AG04450 (cell line): ENCODE data around the gene EML6. TPM values are rescaled to one million over a fixed set of nuclear protein-coding genes. Genes with fewer than 3 reads are reported as not detected.

Experiments
- CTCF ChIA-PET: fragments of 300-600, 350-600 bp; formaldehyde crosslinking; extraction: SDS; loops from one replicate; lab custom pipeline; 2022; ENCODE audit warnings: antibody characterized with exemption, inconsistent platforms; lab: Charles Lee
- POLR2A ChIA-PET: fragments of 350-600 bp; formaldehyde crosslinking; extraction: SDS; loops from one replicate; lab custom pipeline; 2021; ENCODE audit warnings: antibody characterized with exemption, inconsistent platforms; lab: Yijun Ruan, JAX
- DNase-seq: peaks from one replicate; pipeline ENCODE4 v3.0.0-alpha.2; 2011; ENCODE audit warnings: low read depth, low spot score
- H3K27ac ChIP-seq: one replicate; pipeline ENCODE4 v1.5.1; 2012; ENCODE audit warnings: low read depth, low read length, control low read depth
- H3K27me3 ChIP-seq: one replicate; pipeline ENCODE4 v1.6.0; 2012; ENCODE audit warnings: low read length; ENCODE audit not compliant: control insufficient read depth, insufficient read depth
- H3K4me3 ChIP-seq: 2 replicates; pipeline ENCODE4 v1.5.1; 2011; ENCODE audit warnings: mild to moderate bottlenecking, low read depth, low read length, control low read depth
- H3K9me3 ChIP-seq: 2 replicates; pipeline ENCODE4 v1.5.1; 2012; ENCODE audit warnings: low read length; ENCODE audit not compliant: control insufficient read depth, insufficient read depth
- polyA plus RNA-seq: library from polyadenylated mRNA; depleted of rRNA; stranded (reverse); fragments of >200 nt; gene quantifications from 2 replicates; pipeline ENCODE4 v1.2.3, GENCODE V29; 2011
- TF ChIP-seq, protein P1 (sequence below): IDR thresholded peaks from 2 replicates; pipeline ENCODE4 v1.5.1; 2011; ENCODE audit warnings: low read depth, low read length, control low read depth, inconsistent platforms

The EML6 gene
- polyA plus RNA-seq, 1 experiment, result 0.30 TPM

DNA sequence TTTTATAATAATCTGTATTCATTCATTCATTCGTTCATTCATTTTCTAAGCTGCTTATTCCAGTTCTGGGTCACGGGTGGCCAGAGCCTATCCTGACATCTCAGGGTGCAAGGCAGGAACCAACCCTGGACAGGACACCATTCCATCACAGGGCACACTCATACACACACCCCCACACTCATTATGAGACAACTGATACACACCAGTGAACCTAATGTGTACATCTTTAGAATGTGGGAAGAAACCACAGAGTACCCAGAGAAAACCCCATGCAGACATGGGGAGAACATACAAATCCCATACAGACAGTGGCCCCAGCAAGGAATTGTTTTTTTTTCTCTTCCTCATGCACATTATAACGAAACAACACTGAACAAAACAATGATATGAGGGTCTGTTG lies 272.1 kb downstream of the EML6 start:
- H3K27ac ChIP-seq, result no peak overlapping the region
- ChIA-PET POLR2A (no interaction called here), CTCF (interaction anchor here (0.7 to 2.0 kb wide), 4 partner anchors 16 to 173 kb away, joined by 3 to 6 read pairs (median 4); no protein-coding TSS in a partner anchor)
- H3K4me3 ChIP-seq, result no peak overlapping the region
- H3K9me3 ChIP-seq, result no peaks in the 10 kb centered on the region
- no peaks in the 10 kb centered on the region for H3K27me3 ChIP-seq
- DNase-seq, result no peak
- TF ChIP-seq, protein P1, sequence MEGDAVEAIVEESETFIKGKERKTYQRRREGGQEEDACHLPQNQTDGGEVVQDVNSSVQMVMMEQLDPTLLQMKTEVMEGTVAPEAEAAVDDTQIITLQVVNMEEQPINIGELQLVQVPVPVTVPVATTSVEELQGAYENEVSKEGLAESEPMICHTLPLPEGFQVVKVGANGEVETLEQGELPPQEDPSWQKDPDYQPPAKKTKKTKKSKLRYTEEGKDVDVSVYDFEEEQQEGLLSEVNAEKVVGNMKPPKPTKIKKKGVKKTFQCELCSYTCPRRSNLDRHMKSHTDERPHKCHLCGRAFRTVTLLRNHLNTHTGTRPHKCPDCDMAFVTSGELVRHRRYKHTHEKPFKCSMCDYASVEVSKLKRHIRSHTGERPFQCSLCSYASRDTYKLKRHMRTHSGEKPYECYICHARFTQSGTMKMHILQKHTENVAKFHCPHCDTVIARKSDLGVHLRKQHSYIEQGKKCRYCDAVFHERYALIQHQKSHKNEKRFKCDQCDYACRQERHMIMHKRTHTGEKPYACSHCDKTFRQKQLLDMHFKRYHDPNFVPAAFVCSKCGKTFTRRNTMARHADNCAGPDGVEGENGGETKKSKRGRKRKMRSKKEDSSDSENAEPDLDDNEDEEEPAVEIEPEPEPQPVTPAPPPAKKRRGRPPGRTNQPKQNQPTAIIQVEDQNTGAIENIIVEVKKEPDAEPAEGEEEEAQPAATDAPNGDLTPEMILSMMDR, result no peak

DNA sequence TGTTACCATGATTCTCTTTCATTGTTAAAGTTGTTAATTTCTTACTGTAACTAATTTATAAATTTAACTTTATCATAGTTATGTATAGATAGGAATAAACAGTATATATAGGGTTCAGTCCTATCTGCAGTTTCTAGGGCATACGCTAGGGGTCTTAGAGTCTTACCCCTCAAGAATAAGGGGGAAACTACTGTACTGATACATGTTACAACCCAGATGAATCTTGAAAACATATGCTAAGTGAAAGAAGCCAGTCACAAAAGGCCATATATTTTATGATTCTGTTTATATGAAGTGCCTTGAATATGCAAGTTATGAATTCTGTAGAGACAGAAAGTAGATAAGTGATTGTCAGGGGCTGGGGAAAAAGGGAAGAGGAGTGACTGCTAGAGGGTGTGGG lies 274.4 kb downstream of the EML6 start:
- TF ChIP-seq, protein P1, result peak; percentile 16; the same call in 1 of the 2 replicates
- no peak overlapping the region for H3K27ac ChIP-seq
- no peak for DNase-seq
- H3K27me3 ChIP-seq, result no peaks in the 10 kb centered on the region
- ChIA-PET POLR2A (no interaction called here), CTCF (no interaction called here)
- no peaks in the 10 kb centered on the region for H3K9me3 ChIP-seq
- H3K4me3 ChIP-seq, result no peak overlapping the region

DNA sequence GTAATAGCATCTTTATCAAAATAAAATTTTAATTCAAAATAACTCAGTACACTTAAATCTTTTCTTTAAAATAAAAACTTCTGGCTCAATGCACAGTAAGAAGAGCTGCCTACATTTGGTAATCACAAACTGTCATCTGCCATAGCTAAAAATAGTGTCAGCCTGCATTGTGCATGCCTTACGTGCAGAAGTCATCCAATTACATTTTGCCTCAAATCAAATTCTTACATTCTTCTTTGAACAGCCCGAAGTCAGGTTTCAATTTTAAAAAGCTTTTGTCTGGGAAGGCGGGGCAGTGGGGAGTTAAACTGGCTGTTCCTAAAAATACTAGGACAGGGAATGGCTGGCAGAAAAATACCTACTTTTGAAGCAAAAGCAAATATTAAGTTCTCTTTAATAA lies 275.7 kb downstream of the EML6 start:
- TF ChIP-seq, protein P1, result no peak
- POLR2A ChIA-PET, result interaction anchor here (0.5 kb wide), 1 partner anchor 93 kb away, joined by 4 read pairs; no protein-coding TSS in a partner anchor
- no peaks in the 10 kb centered on the region for H3K27me3 ChIP-seq
- no peaks in the 10 kb centered on the region for H3K9me3 ChIP-seq
- peak overlapping the region; percentile 8; the same call in 1 of the 2 replicates for H3K4me3 ChIP-seq
- peak; percentile 32 for DNase-seq
- CTCF ChIA-PET, result interaction anchor here (1.0 to 1.3 kb wide), 4 partner anchors 19 to 176 kb away, joined by 3 to 5 read pairs (median 3); no protein-coding TSS in a partner anchor
- H3K27ac ChIP-seq, result no peak overlapping the region

DNA sequence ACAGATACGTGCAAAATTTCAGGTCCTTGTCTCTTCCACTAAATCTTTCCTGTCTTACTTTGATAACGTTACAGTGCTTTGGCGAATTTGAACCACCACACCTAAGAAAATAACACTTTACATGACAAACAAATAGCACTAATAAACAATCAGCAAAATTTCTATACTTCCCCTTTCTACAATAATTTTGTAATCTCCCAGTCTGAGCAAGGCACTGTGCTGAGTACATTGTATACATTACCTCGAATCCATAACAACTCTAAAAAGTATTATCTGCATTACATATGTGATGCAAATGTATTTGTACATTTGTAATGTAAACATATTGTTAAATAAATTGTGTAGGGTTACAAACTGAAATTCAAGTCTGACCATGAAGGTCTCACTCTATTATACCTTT lies 276.9 kb downstream of the EML6 start:
- no peak for DNase-seq
- H3K4me3 ChIP-seq, result no peak overlapping the region
- H3K27ac ChIP-seq, result no peak overlapping the region
- no peaks in the 10 kb centered on the region for H3K9me3 ChIP-seq
- CTCF ChIA-PET, result interaction anchor here (1.0 to 1.2 kb wide), 2 partner anchors 169 to 174 kb away, joined by 3 read pairs; no protein-coding TSS in a partner anchor
- H3K27me3 ChIP-seq, result no peaks in the 10 kb centered on the region
- POLR2A ChIA-PET, result interaction anchor here (0.5 kb wide), 1 partner anchor 21 kb away, joined by 3 read pairs; no protein-coding TSS in a partner anchor
- TF ChIP-seq, protein P1, result no peak

DNA sequence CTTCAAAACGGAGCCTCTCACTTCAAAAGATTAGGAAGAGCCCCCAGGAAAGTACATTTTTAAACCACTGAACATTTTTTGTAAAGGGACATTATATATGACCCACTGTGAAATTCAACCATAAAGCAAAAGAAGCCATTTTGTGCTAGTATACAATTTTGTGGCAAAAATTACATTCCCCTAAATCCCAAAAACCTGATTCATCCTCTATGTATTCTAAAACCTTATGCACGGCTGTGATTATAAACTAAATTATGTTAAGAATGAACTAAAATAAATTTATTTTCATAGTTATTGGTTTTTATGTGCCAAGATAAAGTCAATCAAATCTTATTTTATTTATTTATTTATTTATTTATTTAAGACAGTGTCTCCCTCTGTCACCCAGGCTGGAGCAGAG lies 278.3 kb downstream of the EML6 start:
- POLR2A ChIA-PET, result no interaction called here
- TF ChIP-seq, protein P1, result no peak
- H3K27me3 ChIP-seq, result no peaks in the 10 kb centered on the region
- no peak overlapping the region for H3K27ac ChIP-seq
- H3K4me3 ChIP-seq, result no peak overlapping the region
- no peak for DNase-seq
- CTCF ChIA-PET, result interaction anchor here (0.6 to 2.1 kb wide), 2 partner anchors 23 to 167 kb away, joined by 3 to 8 read pairs; no protein-coding TSS in a partner anchor
- H3K9me3 ChIP-seq, result no peaks in the 10 kb centered on the region
